Lung (tissue), 12 donors: ENCODE results near the gene TLL1. TPM values are rescaled to one million over a fixed set of nuclear protein-coding genes. Genes with fewer than 3 reads are reported as not detected.

Source experiments
- ATAC-seq: fragments of 200-7000 bp; cut with Tn5 transposase; one replicate; pipeline ENCODE4 v1.9.1; 2020; ENCODE audit warnings: moderate number of reproducible peaks; ENCODE audit not compliant: insufficient read depth, low FRiP score
- DNase-seq, 3 donors: peaks; one replicate each; pipeline ENCODE4 v3.0.0-alpha.2; 2013 to 2017
- H3K27ac ChIP-seq, 2 donors: one replicate each; pipeline ENCODE4 v1.5.1; 2013; ENCODE audit warnings: mild to moderate bottlenecking in 2 of 2, moderate library complexity in 2 of 2, control low read depth in 1 of 2, inconsistent platforms in 1 of 2, low read depth in 1 of 2, low read length in 1 of 2
- H3K27me3 ChIP-seq, 3 donors: one replicate each; pipeline ENCODE4 v1.5.1; 2013; ENCODE audit warnings: low read length in 2 of 3; ENCODE audit not compliant: control insufficient read depth in 3 of 3, insufficient read depth in 3 of 3
- H3K36me3 ChIP-seq, 4 donors: one replicate each; pipeline ENCODE4 v1.5.1; 2013; ENCODE audit warnings: low read length in 4 of 4, mild to moderate bottlenecking in 1 of 4, moderate library complexity in 1 of 4; ENCODE audit not compliant: control insufficient read depth in 4 of 4, insufficient read depth in 4 of 4
- H3K4me1 ChIP-seq, 5 donors: one replicate each; pipeline ENCODE4 v1.5.1; 2013; ENCODE audit warnings: low read length in 5 of 5, mild to moderate bottlenecking in 2 of 5, moderate library complexity in 1 of 5; ENCODE audit not compliant: control insufficient read depth in 5 of 5, insufficient read depth in 5 of 5
- H3K4me3 ChIP-seq: one replicate; pipeline ENCODE4 v1.5.1; 2013; ENCODE audit warnings: mild to moderate bottlenecking, control low read depth, moderate library complexity
- H3K9ac ChIP-seq, 2 donors: one replicate each; pipeline ENCODE4 v1.5.1; 2013; ENCODE audit warnings: low read length in 2 of 2, control low read depth in 1 of 2; ENCODE audit not compliant: insufficient read depth in 1 of 2
- H3K9me3 ChIP-seq, 4 donors: one replicate each; pipeline ENCODE4 v1.5.1; 2013; ENCODE audit warnings: low read length in 3 of 4, mild to moderate bottlenecking in 1 of 4, moderate library complexity in 1 of 4; ENCODE audit not compliant: control insufficient read depth in 4 of 4, insufficient read depth in 3 of 4
- CTCF ChIP-seq: IDR thresholded peaks from 2 replicates; pipeline ENCODE4 v1.5.1; 2012; ENCODE audit warnings: mild to moderate bottlenecking; ENCODE audit errors: control extremely low read depth, extremely low read depth
- WGBS, 2 donors: extraction: QIAGEN DNeasy Blood & Tissue Kit; methylation state at CpG; one replicate each; pipeline ENCODE4 v1.1.7; 2013; 5-methylcytosine and 5-hydroxymethylcytosine counted together
- polyA plus RNA-seq, 2 donors: library from polyadenylated mRNA; stranded (reverse); fragments of 200-250 nt; gene quantifications; one replicate each; pipeline ENCODE4 v1.2.1, GENCODE V29; 2013
- total RNA-seq, 2 donors: library from RNA; depleted of rRNA in 1 of 2; stranded (reverse); fragments of >200 nt in 1 of 2; gene quantifications; one replicate each; pipeline ENCODE4 v1.2.1, GENCODE V29; 2014 to 2021
- donor health status: control.
- donor health status: control.
- donor health status: Bipolar disorder and iron deficiency.
- donor health status: healthy.
- donor health status: DM: yes; HTN: yes; CAD: no.

Gene TLL1
- total and polyA plus RNA-seq, 4 donors: 0.93 to 5.7 (median 1.9) TPM

GRCh38 chr4:165967486-165967885, 94.4 kb downstream of the TLL1 start:
- DNase-seq (no peak), ATAC-seq (no peak)
- Histone ChIP-seq H3K4me1 (no peaks in the 10 kb centered on the region), H3K27ac (no peak overlapping the region), H3K27me3 (no peaks in the 10 kb centered on the region), H3K36me3 (no peaks in the 10 kb centered on the region), H3K9ac (no peak overlapping the region), H3K9me3 (peaks cover 0 to 9% (median under 1%) of the 10 kb centered on the region in 4 donors), H3K4me3 (no peak overlapping the region)
- TF ChIP-seq CTCF: no peak
- WGBS, 2 donors: 96 to 99% methylated on average over 2 of the region's 2 CpGs

- WGBS, 2 donors: 90 to 95% methylated on average over 4 of the region's 4 CpGs
- no peaks in the 10 kb centered on the region for H3K27me3 ChIP-seq
- H3K9ac ChIP-seq: no peak overlapping the region
- ATAC-seq: no peak
- H3K4me3 ChIP-seq: no peak overlapping the region
- no peak for DNase-seq
- TF ChIP-seq CTCF: no peak
- H3K36me3 ChIP-seq: no peaks in the 10 kb centered on the region
- no peaks in the 10 kb centered on the region for H3K4me1 ChIP-seq
- H3K27ac ChIP-seq: no peak overlapping the region
- peaks cover 0 to 8% (median 0%) of the 10 kb centered on the region in 4 donors for H3K9me3 ChIP-seq
These were observed 97.8 kb downstream of the TLL1 start for GRCh38 chr4:165970703-165971420.

GRCh38 chr4:165971446-165971845, 98.4 kb downstream of the TLL1 start:
- DNase-seq (no peak), ATAC-seq (no peak)
- no peak overlapping the region for H3K27ac ChIP-seq
- H3K9me3 ChIP-seq: peaks cover 0 to 3% (median 0%) of the 10 kb centered on the region in 4 donors
- H3K9ac ChIP-seq: no peak overlapping the region
- 91 to 94% methylated on average over 3 of the region's 3 CpGs for WGBS, 2 donors
- H3K27me3 ChIP-seq: no peaks in the 10 kb centered on the region
- TF ChIP-seq CTCF: no peak
- H3K4me1 ChIP-seq: no peaks in the 10 kb centered on the region
- no peak overlapping the region for H3K4me3 ChIP-seq
- H3K36me3 ChIP-seq: no peaks in the 10 kb centered on the region
